ENCODE data around the gene CNOT4. TPM values are rescaled to one million over a fixed set of nuclear protein-coding genes. Genes with fewer than 3 reads are reported as not detected.

CNOT4 gene
- total and polyA plus RNA-seq, 2 of the 13 experiments (the other 11 are each of a cell fraction or from before 2014, with no cell fraction given) = 7.4 to 8.4 TPM

DNA sequence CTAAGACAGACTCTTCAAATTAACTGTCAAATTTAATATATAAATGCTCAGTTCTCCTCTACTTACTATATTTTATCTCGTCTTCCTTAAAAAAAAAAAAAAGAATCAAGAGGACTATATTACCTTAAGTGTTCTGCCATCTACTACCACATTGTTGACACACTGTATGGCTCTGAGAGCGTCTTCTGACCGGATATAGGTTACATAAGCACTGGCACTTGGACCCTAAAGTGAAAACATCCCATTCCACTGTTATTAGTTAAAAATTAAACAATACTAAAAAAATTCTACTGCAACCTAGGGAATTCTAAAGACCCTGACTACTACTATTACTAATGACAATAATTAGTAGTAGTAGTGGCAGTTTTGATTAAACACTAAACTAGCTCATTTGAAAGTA is 95.7 kb downstream of the CNOT4 start (continued):
- TF ChIP-seq ZBTB8A (CRISPR knock-in tag; IDR thresholded peaks at IDR 0.05; ENCODE audit: borderline replicate concordance, low read depth) = no peak
- TF ChIP-seq KLF13 (CRISPR knock-in tag; IDR thresholded peaks at IDR 0.05) = no peak
- TF ChIP-seq, protein P1, sequence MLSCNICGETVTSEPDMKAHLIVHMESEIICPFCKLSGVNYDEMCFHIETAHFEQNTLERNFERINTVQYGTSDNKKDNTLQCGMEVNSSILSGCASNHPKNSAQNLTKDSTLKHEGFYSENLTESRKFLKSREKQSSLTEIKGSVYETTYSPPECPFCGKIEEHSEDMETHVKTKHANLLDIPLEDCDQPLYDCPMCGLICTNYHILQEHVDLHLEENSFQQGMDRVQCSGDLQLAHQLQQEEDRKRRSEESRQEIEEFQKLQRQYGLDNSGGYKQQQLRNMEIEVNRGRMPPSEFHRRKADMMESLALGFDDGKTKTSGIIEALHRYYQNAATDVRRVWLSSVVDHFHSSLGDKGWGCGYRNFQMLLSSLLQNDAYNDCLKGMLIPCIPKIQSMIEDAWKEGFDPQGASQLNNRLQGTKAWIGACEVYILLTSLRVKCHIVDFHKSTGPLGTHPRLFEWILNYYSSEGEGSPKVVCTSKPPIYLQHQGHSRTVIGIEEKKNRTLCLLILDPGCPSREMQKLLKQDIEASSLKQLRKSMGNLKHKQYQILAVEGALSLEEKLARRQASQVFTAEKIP (CRISPR knock-in tag; IDR thresholded peaks at IDR 0.05; ENCODE audit: borderline replicate concordance) = no peak
- 0 out of 2 replicates have a peak, but pooled peaks have one; percentile 2 for TF ChIP-seq CREM (IDR thresholded peaks at IDR 0.05)
- no peak for TF ChIP-seq CREM (CRISPR knock-in tag; IDR thresholded peaks at IDR 0.05)
- no peak for TF ChIP-seq SOX6 (IDR thresholded peaks at IDR 0.05)
- TF ChIP-seq SOX6 (CRISPR knock-in tag; IDR thresholded peaks at IDR 0.05) = no peak
- TF ChIP-seq ZNF234 (CRISPR knock-in tag; conservative IDR thresholded peaks at IDR 0.05) = no peak
- TF ChIP-seq NAIF1 (CRISPR knock-in tag; IDR thresholded peaks at IDR 0.05; ENCODE audit: borderline replicate concordance) = no peak
- TF ChIP-seq TEAD3 (CRISPR knock-in tag; optimal IDR thresholded peaks at IDR 0.05; ENCODE audit: borderline replicate concordance) = no peak
- no peak for TF ChIP-seq RCOR2 (CRISPR knock-in tag; IDR thresholded peaks at IDR 0.05)
- TF ChIP-seq TARDBP (CRISPR knock-in tag; IDR thresholded peaks at IDR 0.05) = no peak
- no peak for TF ChIP-seq FIP1L1 (IDR thresholded peaks at IDR 0.05; ENCODE audit: borderline replicate concordance, insufficient read depth, low read depth, low read length)
- TF ChIP-seq HNRNPLL (IDR thresholded peaks at IDR 0.05; ENCODE audit: low read depth, low read length, poor library complexity, severe bottlenecking) = no peak
- no peak for TF ChIP-seq SOX13 (IDR thresholded peaks at IDR 0.05)
- TF ChIP-seq SOX13 (CRISPR knock-in tag; conservative IDR thresholded peaks at IDR 0.05 in 1 of 2, IDR thresholded peaks at IDR 0.05 in 1 of 2) = peak in 1 of 2 experiments; percentile 12; a peak in 1 of 4 replicates
- TF ChIP-seq ZNF317 (CRISPR knock-in tag; IDR thresholded peaks at IDR 0.05) = no peak
- TF ChIP-seq FOXJ3 (CRISPR knock-in tag; IDR thresholded peaks at IDR 0.05; ENCODE audit: borderline replicate concordance) = no peak
- TF ChIP-seq MIER2 (CRISPR knock-in tag; IDR thresholded peaks at IDR 0.05) = no peak
- peak; percentile 76; the same call in 1 of the 2 replicates for TF ChIP-seq ETV5 (CRISPR knock-in tag; IDR thresholded peaks at IDR 0.05; ENCODE audit: borderline replicate concordance)
- TF ChIP-seq, protein P2, sequence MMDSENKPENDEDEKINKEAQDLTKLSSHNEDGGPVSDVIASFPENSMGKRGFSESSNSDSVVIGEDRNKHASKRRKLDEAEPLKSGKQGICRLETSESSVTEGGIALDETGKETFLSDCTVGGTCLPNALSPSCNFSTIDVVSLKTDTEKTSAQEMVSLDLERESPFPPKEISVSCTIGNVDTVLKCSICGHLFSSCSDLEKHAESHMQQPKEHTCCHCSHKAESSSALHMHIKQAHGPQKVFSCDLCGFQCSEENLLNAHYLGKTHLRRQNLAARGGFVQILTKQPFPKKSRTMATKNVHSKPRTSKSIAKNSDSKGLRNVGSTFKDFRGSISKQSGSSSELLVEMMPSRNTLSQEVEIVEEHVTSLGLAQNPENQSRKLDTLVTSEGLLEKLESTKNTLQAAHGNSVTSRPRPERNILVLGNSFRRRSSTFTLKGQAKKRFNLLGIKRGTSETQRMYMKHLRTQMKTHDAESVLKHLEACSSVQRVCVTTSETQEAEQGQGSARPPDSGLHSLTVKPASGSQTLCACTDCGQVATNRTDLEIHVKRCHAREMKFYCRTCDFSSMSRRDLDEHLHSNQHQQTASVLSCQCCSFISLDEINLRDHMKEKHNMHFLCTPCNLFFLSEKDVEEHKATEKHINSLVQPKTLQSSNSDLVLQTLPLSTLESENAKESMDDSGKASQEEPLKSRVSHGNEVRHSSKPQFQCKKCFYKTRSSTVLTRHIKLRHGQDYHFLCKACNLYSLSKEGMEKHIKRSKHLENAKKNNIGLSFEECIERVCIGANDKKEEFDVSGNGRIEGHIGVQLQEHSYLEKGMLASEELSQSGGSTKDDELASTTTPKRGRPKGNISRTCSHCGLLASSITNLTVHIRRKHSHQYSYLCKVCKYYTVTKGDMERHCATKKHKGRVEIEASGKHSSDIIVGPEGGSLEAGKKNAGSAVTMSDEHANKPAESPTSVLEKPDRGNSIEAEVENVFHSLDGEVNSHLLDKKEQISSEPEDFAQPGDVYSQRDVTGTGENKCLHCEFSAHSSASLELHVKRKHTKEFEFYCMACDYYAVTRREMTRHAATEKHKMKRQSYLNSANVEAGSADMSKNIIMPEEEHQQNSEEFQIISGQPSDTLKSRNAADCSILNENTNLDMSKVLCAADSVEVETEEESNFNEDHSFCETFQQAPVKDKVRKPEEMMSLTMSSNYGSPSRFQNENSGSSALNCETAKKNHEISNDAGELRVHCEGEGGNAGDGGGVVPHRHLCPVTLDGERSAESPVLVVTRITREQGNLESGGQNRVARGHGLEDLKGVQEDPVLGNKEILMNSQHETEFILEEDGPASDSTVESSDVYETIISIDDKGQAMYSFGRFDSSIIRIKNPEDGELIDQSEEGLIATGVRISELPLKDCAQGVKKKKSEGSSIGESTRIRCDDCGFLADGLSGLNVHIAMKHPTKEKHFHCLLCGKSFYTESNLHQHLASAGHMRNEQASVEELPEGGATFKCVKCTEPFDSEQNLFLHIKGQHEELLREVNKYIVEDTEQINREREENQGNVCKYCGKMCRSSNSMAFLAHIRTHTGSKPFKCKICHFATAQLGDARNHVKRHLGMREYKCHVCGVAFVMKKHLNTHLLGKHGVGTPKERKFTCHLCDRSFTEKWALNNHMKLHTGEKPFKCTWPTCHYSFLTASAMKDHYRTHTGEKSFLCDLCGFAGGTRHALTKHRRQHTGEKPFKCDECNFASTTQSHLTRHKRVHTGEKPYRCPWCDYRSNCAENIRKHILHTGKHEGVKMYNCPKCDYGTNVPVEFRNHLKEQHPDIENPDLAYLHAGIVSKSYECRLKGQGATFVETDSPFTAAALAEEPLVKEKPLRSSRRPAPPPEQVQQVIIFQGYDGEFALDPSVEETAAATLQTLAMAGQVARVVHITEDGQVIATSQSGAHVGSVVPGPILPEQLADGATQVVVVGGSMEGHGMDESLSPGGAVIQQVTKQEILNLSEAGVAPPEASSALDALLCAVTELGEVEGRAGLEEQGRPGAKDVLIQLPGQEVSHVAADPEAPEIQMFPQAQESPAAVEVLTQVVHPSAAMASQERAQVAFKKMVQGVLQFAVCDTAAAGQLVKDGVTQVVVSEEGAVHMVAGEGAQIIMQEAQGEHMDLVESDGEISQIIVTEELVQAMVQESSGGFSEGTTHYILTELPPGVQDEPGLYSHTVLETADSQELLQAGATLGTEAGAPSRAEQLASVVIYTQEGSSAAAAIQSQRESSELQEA (CRISPR knock-in tag; IDR thresholded peaks at IDR 0.05; ENCODE audit: not compliant biosample characterization) = no peak

All from HepG2 (cell line).